Body of pancreas (tissue), 4 donors: ENCODE measurements around the gene LAPTM5. TPM values are rescaled to one million over a fixed set of nuclear protein-coding genes. Genes with fewer than 3 reads are reported as not detected.
A peak's percentile ranks its signal among the peaks of the same experiment; 100 is the strongest.

Experiments
- ATAC-seq: fragments of 150-250 bp; one replicate; pipeline ENCODE4 v1.9.1; 2016
- DNase-seq, 4 donors: peaks; one replicate each; pipeline ENCODE4 v3.0.0-alpha.2; 2019
- H3K27ac ChIP-seq, 4 donors: fragments of 200-600 bp; sonication (generic); 1 replicate in 3 of 4; 2 replicates in 1 of 4; pipeline versions ENCODE4 v1.5.1 to v1.6.1; 2016 to 2019; ENCODE audit warnings: mild to moderate bottlenecking in 1 of 4, mixed read lengths in 1 of 4, moderate library complexity in 1 of 4
- H3K27me3 ChIP-seq, 2 donors: fragments of 200-600 bp; sonication (generic); one replicate each; pipeline ENCODE4 v1.6.0; 2016; ENCODE audit warnings: mild to moderate bottlenecking in 1 of 2
- H3K36me3 ChIP-seq, 2 donors: fragments of 200-600 bp; sonication (generic); replicated peaks in 1 of 2; 2 replicates each; pipeline ENCODE4 v1.5.1; 2016; ENCODE audit warnings: low read depth in 2 of 2; ENCODE audit not compliant: insufficient read depth in 1 of 2
- H3K4me1 ChIP-seq: fragments of 200-600 bp; sonication (generic); one replicate; pipeline ENCODE4 v1.6.0; 2016
- H3K4me3 ChIP-seq, 2 donors: fragments of 200-600 bp; sonication (generic); 1 replicate in 1 of 2; 2 replicates in 1 of 2; pipeline ENCODE4 v1.5.1; 2016 to 2019
- H3K9me3 ChIP-seq, 3 donors: fragments of 200-600 bp; sonication (generic); 1 replicate in 2 of 3; 2 replicates in 1 of 3; pipeline ENCODE4 v1.5.1; 2016
- POLR2A ChIP-seq, 3 donors: fragments of 450-650 bp; IDR thresholded peaks; one replicate each; pipeline ENCODE4 v1.6.1; 2016; ENCODE audit warnings: antibody characterized with exemption in 3 of 3, mild to moderate bottlenecking in 2 of 3
- WGBS, 2 donors: methylation state at CpG; one replicate each; pipeline ENCODE4 v1.1.5; 2017; 5-methylcytosine and 5-hydroxymethylcytosine counted together
- intact Hi-C: fragments of 100-400 bp; cut with DNase I; formaldehyde crosslinking; loops from one replicate; pipeline ENCODE4 v1.15.1; 2023
- total RNA-seq, 2 donors: library from RNA; depleted of rRNA; stranded (reverse); fragments of >200 nt; gene quantifications; one replicate each; pipeline ENCODE4 v1.1.0, GENCODE V29; 2016
- TF ChIP-seq, protein P1 (sequence below), 7 experiments: fragments of 450-650 bp in 4 of 7; fragments of 200-600 bp in 3 of 7; sonication (generic) in 3 of 7; IDR thresholded peaks; one replicate each; pipeline ENCODE4 v1.5.1; 2016 to 2019; ENCODE audit warnings: antibody characterized with exemption in 7 of 7

The LAPTM5 gene
- total RNA-seq, 2 donors from 2014 or later, result 6.3 to 25.2 TPM

DNA sequence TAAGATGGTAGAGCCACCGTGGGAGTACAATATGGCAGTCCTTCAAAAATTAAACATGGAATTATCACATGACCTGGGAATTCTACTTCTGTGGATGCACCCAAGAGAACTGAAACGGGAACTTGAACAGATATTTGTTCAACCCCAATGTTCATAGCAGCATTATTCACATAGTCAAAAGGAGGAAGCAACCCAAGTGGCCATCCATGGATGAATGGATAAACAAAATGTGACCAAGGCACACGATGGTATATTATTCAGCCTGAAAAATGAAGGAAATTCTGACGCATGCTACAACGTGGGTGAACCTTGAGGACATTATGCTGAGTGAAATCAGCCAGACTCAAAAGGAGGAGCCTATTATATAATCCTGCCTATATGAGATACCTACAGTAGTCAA is 22.8 kb upstream of the LAPTM5 start:
- Histone ChIP-seq H3K9me3 (no peaks in the 10 kb centered on the region), H3K27me3 (no peaks in the 10 kb centered on the region), H3K36me3 (no peaks in the 10 kb centered on the region), H3K4me1 (peaks cover 7% of the 10 kb centered on the region), H3K4me3 (no peak overlapping the region), H3K27ac (peak overlapping the region in 1 of 4 donors; percentile 29)
- no peak for ATAC-seq
- TF ChIP-seq, protein P1, sequence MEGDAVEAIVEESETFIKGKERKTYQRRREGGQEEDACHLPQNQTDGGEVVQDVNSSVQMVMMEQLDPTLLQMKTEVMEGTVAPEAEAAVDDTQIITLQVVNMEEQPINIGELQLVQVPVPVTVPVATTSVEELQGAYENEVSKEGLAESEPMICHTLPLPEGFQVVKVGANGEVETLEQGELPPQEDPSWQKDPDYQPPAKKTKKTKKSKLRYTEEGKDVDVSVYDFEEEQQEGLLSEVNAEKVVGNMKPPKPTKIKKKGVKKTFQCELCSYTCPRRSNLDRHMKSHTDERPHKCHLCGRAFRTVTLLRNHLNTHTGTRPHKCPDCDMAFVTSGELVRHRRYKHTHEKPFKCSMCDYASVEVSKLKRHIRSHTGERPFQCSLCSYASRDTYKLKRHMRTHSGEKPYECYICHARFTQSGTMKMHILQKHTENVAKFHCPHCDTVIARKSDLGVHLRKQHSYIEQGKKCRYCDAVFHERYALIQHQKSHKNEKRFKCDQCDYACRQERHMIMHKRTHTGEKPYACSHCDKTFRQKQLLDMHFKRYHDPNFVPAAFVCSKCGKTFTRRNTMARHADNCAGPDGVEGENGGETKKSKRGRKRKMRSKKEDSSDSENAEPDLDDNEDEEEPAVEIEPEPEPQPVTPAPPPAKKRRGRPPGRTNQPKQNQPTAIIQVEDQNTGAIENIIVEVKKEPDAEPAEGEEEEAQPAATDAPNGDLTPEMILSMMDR (IDR thresholded peaks at IDR 0.05), result no peak
- TF ChIP-seq POLR2A (IDR thresholded peaks at IDR 0.05), result no peak
- intact Hi-C loops, result loop anchor here (5.0 kb wide), 1 partner anchor 132 kb away; no protein-coding TSS in a partner anchor
- WGBS, 2 donors, result 26 to 30% methylated on average over 5 of the region's 5 CpGs
- peak in 1 of 4 donors; percentile 44 for DNase-seq

GRCh38 chr1:30779294-30780071 is 21.9 kb upstream of the LAPTM5 start:
- DNase-seq (peak; percentile 73 to 84 (median 82)), ATAC-seq (peak; percentile 74)
- H3K4me3 ChIP-seq, result no peak overlapping the region
- H3K27ac ChIP-seq, result no peak overlapping the region
- 8 to 11% methylated on average over 12 of the region's 12 CpGs for WGBS, 2 donors
- H3K9me3 ChIP-seq, result no peaks in the 10 kb centered on the region
- intact Hi-C loops, result loop anchor here (5.0 kb wide), 2 partner anchors 57 to 133 kb away; partner anchors contain the start of gene MATN1
- no peaks in the 10 kb centered on the region for H3K36me3 ChIP-seq
- no peaks in the 10 kb centered on the region for H3K27me3 ChIP-seq
- TF ChIP-seq, protein P1 (IDR thresholded peaks at IDR 0.05), result peak; percentile 82 to 97 (median 90)
- no peak for TF ChIP-seq POLR2A (IDR thresholded peaks at IDR 0.05)
- H3K4me1 ChIP-seq, result peaks cover 7% of the 10 kb centered on the region

DNA sequence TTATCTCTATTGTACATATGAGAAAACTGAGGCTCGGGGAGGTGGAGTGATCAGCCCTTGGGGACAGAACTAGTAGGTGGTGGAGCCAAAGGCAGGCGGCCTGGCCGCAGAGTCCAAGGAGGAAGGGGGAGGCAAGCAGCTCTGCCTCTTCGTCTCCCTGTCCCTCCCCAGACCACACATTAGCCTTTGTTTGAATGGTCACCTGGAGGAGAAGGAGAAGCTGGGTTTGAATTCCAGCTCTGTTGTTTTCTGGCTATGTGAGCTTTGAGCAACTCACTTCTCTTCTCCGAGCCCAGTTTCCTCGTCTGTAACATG is 21.4 kb upstream of the LAPTM5 start:
- no peak for DNase-seq
- Histone ChIP-seq H3K36me3 (no peaks in the 10 kb centered on the region), H3K9me3 (no peaks in the 10 kb centered on the region), H3K27ac (no peak overlapping the region), H3K4me3 (no peak overlapping the region), H3K4me1 (peaks cover 7% of the 10 kb centered on the region), H3K27me3 (no peaks in the 10 kb centered on the region)
- WGBS, 2 donors, result 50 to 60% methylated on average over 6 of the region's 6 CpGs
- no peak for TF ChIP-seq POLR2A (IDR thresholded peaks at IDR 0.05)
- TF ChIP-seq, protein P1 (IDR thresholded peaks at IDR 0.05), result no peak
- no peak for ATAC-seq
- intact Hi-C loops, result loop anchor here (5.0 kb wide), 1 partner anchor 57 kb away; the partner anchor contains the start of gene MATN1

- no peak overlapping the region for H3K4me3 ChIP-seq
- TF ChIP-seq POLR2A (IDR thresholded peaks at IDR 0.05), result no peak
- TF ChIP-seq, protein P1 (IDR thresholded peaks at IDR 0.05), result no peak
- WGBS, 2 donors, result 39 to 45% methylated on average over 9 to 11 of the region's 11 CpGs
- H3K27me3 ChIP-seq, result no peaks in the 10 kb centered on the region
- H3K27ac ChIP-seq, result no peak overlapping the region
- H3K9me3 ChIP-seq, result no peaks in the 10 kb centered on the region
- H3K4me1 ChIP-seq, result peaks cover 7% of the 10 kb centered on the region
- ATAC-seq, result no peak
- intact Hi-C loops, result loop anchor here (5.0 kb wide), 1 partner anchor 56 kb away; the partner anchor contains the start of gene MATN1
- no peaks in the 10 kb centered on the region for H3K36me3 ChIP-seq
- peak; percentile 29 to 50 (median 42) for DNase-seq
These were observed 20.8 kb upstream of the LAPTM5 start for GRCh38 chr1:30778154-30778978.
